Measurements from ENCODE around the gene RAX2. TPM values are rescaled to one million over a fixed set of nuclear protein-coding genes. Genes with fewer than 3 reads are reported as not detected.

Gene RAX2
- total and polyA plus RNA-seq, 9 of the 15 experiments (the other 6 are each of a cell fraction or from before 2014, with no cell fraction given): not detected

- no peak for TF ChIP-seq ZNF133 (CRISPR knock-in tag; IDR thresholded peaks at IDR 0.05)
- TF ChIP-seq, protein P1, sequence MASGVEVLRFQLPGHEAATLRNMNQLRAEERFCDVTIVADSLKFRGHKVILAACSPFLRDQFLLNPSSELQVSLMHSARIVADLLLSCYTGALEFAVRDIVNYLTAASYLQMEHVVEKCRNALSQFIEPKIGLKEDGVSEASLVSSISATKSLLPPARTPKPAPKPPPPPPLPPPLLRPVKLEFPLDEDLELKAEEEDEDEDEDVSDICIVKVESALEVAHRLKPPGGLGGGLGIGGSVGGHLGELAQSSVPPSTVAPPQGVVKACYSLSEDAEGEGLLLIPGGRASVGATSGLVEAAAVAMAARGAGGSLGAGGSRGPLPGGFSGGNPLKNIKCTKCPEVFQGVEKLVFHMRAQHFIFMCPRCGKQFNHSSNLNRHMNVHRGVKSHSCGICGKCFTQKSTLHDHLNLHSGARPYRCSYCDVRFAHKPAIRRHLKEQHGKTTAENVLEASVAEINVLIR (CRISPR knock-in tag; IDR thresholded peaks at IDR 0.05): no peak
- no peak for TF ChIP-seq RNF219 (CRISPR knock-in tag; IDR thresholded peaks at IDR 0.05)
- TF ChIP-seq GTF3C2 (IDR thresholded peaks at IDR 0.05; ENCODE audit: borderline replicate concordance, extremely low read depth, insufficient read length): no peak
- TF ChIP-seq EP400 (IDR thresholded peaks at IDR 0.05): 0 out of 2 replicates have a peak, but pooled peaks have one; percentile 27
- no peak for TF ChIP-seq SIRT6 (IDR thresholded peaks at IDR 0.05; ENCODE audit: low read depth, low read length)
- no peak for TF ChIP-seq ILK (tag; IDR thresholded peaks at IDR 0.05; ENCODE audit: borderline replicate concordance, low read depth)
- no peak for TF ChIP-seq ZNF79 (CRISPR knock-in tag; IDR thresholded peaks at IDR 0.05; ENCODE audit: low read depth)
- TF ChIP-seq, protein P2, sequence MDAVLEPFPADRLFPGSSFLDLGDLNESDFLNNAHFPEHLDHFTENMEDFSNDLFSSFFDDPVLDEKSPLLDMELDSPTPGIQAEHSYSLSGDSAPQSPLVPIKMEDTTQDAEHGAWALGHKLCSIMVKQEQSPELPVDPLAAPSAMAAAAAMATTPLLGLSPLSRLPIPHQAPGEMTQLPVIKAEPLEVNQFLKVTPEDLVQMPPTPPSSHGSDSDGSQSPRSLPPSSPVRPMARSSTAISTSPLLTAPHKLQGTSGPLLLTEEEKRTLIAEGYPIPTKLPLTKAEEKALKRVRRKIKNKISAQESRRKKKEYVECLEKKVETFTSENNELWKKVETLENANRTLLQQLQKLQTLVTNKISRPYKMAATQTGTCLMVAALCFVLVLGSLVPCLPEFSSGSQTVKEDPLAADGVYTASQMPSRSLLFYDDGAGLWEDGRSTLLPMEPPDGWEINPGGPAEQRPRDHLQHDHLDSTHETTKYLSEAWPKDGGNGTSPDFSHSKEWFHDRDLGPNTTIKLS (IDR thresholded peaks at IDR 0.05; ENCODE audit: borderline replicate concordance, low read depth): peak; percentile 30; the same call in 1 of the 2 replicates
- no peak for TF ChIP-seq ZNF717 (CRISPR knock-in tag; IDR thresholded peaks at IDR 0.05)
- no peak for TF ChIP-seq NR3C1 (CRISPR knock-in tag; IDR thresholded peaks at IDR 0.05)
- TF ChIP-seq BCLAF1 (IDR thresholded peaks at IDR 0.05; ENCODE audit: borderline replicate concordance in 1 of 2, control insufficient read depth in 1 of 2, low read depth in 2 of 2, low read length in 1 of 2): peak in 1 of 2 experiments; percentile 55; a peak in 1 of 4 replicates
- TF ChIP-seq NBN (IDR thresholded peaks at IDR 0.05; ENCODE audit: low read depth): peak; percentile 74; the same call in 1 of the 2 replicates
- no peak for TF ChIP-seq ZNF253 (CRISPR knock-in tag; conservative IDR thresholded peaks at IDR 0.05)
- TF ChIP-seq SOX6 (IDR thresholded peaks at IDR 0.05): peak; percentile 63; the same call in 1 of the 2 replicates
Measured at GRCh38 chr19:3721131-3721886, 50.7 kb downstream of the RAX2 start (continued).

Data from K562 (cell line).